K562 (cell line): Measurements from ENCODE around the gene ITGAV. TPM values are rescaled to one million over a fixed set of nuclear protein-coding genes. Genes with fewer than 3 reads are reported as not detected.

Source experiments
- ATAC-seq: fragments of 200-7000 bp; cut with Tn5 transposase; 3 replicates; pipeline ENCODE4 v1.9.1; 2020; ENCODE audit warnings: moderate library complexity
- BruUV-seq: library from RNA; stranded (reverse); fragments of 400-500 nt; replicated peaks from 2 replicates; lab custom pipeline; 2021; lab: Mats Ljungman, UMichigan
- CTCF ChIA-PET: fragments of 300-600 bp; formaldehyde crosslinking; extraction: SDS; loops from one replicate; lab custom pipeline; 2021; ENCODE audit warnings: low intra/inter-chr PET ratio; lab: Yijun Ruan, JAX
- POLR2A ChIA-PET: fragments of 300-600, 350-650 bp; sonication (Branson Sonifier 250); formaldehyde crosslinking; extraction: SDS; loops from one replicate; lab custom pipeline; 2021; ENCODE audit warnings: antibody characterized with exemption, inconsistent platforms; lab: Yijun Ruan, JAX
- DNase-seq, 4 experiments: peaks; one replicate each; pipeline versions ENCODE4 v3.0.0 to v3.0.0-alpha.2; 2011 to 2018; ENCODE audit warnings: low spot score in 3 of 4, mixed read lengths in 3 of 4; ENCODE audit errors: extremely low read depth in 1 of 4
- FAIRE-seq: peaks from 2 replicates; lab custom pipeline; 2011; peaks lifted over from hg19 to GRCh38; lab: Jason Lieb, UNC
- H2AFZ ChIP-seq: 2 replicates; pipeline ENCODE4 v1.6.0; 2011; ENCODE audit warnings: low read depth, low read length, control low read depth, inconsistent platforms
- H3K27ac ChIP-seq: fragments of 200-600 bp; 3 replicates; pipeline ENCODE4 v1.8.0; 2011; ENCODE audit warnings: low read depth, mild to moderate bottlenecking, control low read depth, inconsistent platforms, low read length, moderate library complexity, mixed read lengths; ENCODE audit errors: extremely low read depth
- H3K27me3 ChIP-seq, 2 experiments: fragments of 300-600 bp in 1 of 2; 2 replicates in 1 of 2; 3 replicates in 1 of 2; pipeline versions ENCODE4 v1.6.0 to v1.8.0; 2011; ENCODE audit warnings: inconsistent platforms in 2 of 2, low read length in 2 of 2, mild to moderate bottlenecking in 1 of 2, mixed read lengths in 1 of 2, moderate library complexity in 1 of 2; ENCODE audit not compliant: control insufficient read depth in 2 of 2, insufficient read depth in 2 of 2
- H3K36me3 ChIP-seq: fragments of 300-600 bp; 3 replicates; pipeline ENCODE4 v1.8.0; 2011; ENCODE audit warnings: mild to moderate bottlenecking, low read length, inconsistent platforms; ENCODE audit not compliant: control insufficient read depth, insufficient read depth
- H3K4me1 ChIP-seq, 2 experiments: fragments of 200-600 bp in 1 of 2; replicated peaks in 1 of 2; 2 replicates in 1 of 2; 3 replicates in 1 of 2; pipeline versions ENCODE4 v1.5.1 to v1.8.0; 2011; ENCODE audit warnings: inconsistent platforms in 2 of 2, low read length in 2 of 2, mild to moderate bottlenecking in 1 of 2, mixed read lengths in 1 of 2, moderate library complexity in 1 of 2; ENCODE audit not compliant: control insufficient read depth in 2 of 2, insufficient read depth in 2 of 2
- H3K4me2 ChIP-seq: 2 replicates; pipeline ENCODE4 v1.6.1; 2011; ENCODE audit warnings: low read length, control low read depth, inconsistent platforms, mixed read lengths; ENCODE audit not compliant: insufficient read depth
- H3K4me3 ChIP-seq: fragments of 200-600 bp; sonication (generic), shearing (Covaris generic); 2 replicates; pipeline ENCODE4 v1.5.1; 2016; ENCODE audit warnings: control low read depth, inconsistent platforms
- H3K79me2 ChIP-seq: fragments of 200-600 bp; 3 replicates; pipeline ENCODE4 v1.8.0; 2011; ENCODE audit warnings: low read length, inconsistent platforms; ENCODE audit not compliant: control insufficient read depth, insufficient read depth
- H3K9ac ChIP-seq, 2 experiments: 2 replicates each; pipeline versions ENCODE4 v1.6.0 to v1.6.1; 2011; ENCODE audit warnings: low read depth in 2 of 2, low read length in 2 of 2, control low read depth in 1 of 2, inconsistent platforms in 1 of 2, mild to moderate bottlenecking in 1 of 2, mixed read lengths in 1 of 2; ENCODE audit not compliant: insufficient read depth in 1 of 2
- H3K9me1 ChIP-seq: one replicate; pipeline ENCODE4 v1.6.0; 2011; ENCODE audit warnings: inconsistent platforms, mild to moderate bottlenecking, low read length, moderate library complexity; ENCODE audit not compliant: control insufficient read depth, insufficient read depth
- H3K9me3 ChIP-seq: replicated peaks from 2 replicates; pipeline ENCODE4 v1.5.1; 2011; ENCODE audit warnings: low read depth, low read length, inconsistent platforms; ENCODE audit not compliant: control insufficient read depth, insufficient read depth
- H4K20me1 ChIP-seq: replicated peaks from 2 replicates; pipeline ENCODE4 v1.6.1; 2011; ENCODE audit warnings: low read length, inconsistent platforms, mixed read lengths; ENCODE audit not compliant: control insufficient read depth, insufficient read depth
- ARID1B ChIP-seq: fragments of 450-650 bp; IDR thresholded peaks from 2 replicates; pipeline ENCODE4 v1.6.1; 2016; ENCODE audit warnings: antibody characterized with exemption, mild to moderate bottlenecking, inconsistent platforms
- ARID3B ChIP-seq: fragments of 250-450 bp; sonication (Bioruptor Pico); IDR thresholded peaks from 2 replicates; pipeline ENCODE4 v1.4.0; 2020; ENCODE audit warnings: borderline replicate concordance
- CSDE1 ChIP-seq, 2 experiments: fragments of 450-650 bp; IDR thresholded peaks; 2 replicates each; pipeline ENCODE4 v1.6.1; 2016; ENCODE audit warnings: mild to moderate bottlenecking in 1 of 2
- ELK1 ChIP-seq: sonication (generic); formaldehyde crosslinking; IDR thresholded peaks from 2 replicates; pipeline ENCODE4 v1.8.1; 2022; ENCODE audit warnings: missing genetic modification reagents
- EP300 ChIP-seq: IDR thresholded peaks from 2 replicates; pipeline ENCODE4 v1.6.1; 2012; ENCODE audit warnings: low read length, improper control_type of control experiment
- ILK ChIP-seq: fragments of 450-650 bp; IDR thresholded peaks from 2 replicates; pipeline ENCODE4 v1.6.1; 2016; ENCODE audit warnings: missing genetic modification characterization, low read depth, mild to moderate bottlenecking, missing compliant biosample characterization, moderate library complexity, borderline replicate concordance
- SNAPC5 ChIP-seq: fragments of 250-450 bp; sonication (Bioruptor Pico); IDR thresholded peaks from 2 replicates; pipeline ENCODE4 v1.8.0; 2021; ENCODE audit warnings: moderate library complexity, mild to moderate bottlenecking, inconsistent platforms
- ZBED1 ChIP-seq: IDR thresholded peaks from 2 replicates; pipeline ENCODE4 v1.6.1; 2014
- WGBS: fragments of 100-300 bp; shearing (Covaris generic); methylation state at CpG from one replicate; pipeline ENCODE4 v1.1.6; 2016; ENCODE audit warnings: low coverage, mixed read lengths; ENCODE audit not compliant: insufficient coverage; ENCODE audit errors: missing lambda C conversion rate; 5-methylcytosine and 5-hydroxymethylcytosine counted together
- in situ Hi-C: fragments of 300-500 bp; cut with MboI; formaldehyde crosslinking; loops from 4 replicates; pipeline ENCODE4 v1.15.0; 2018; ENCODE audit warnings: inconsistent platforms, mixed read lengths
- intact Hi-C: fragments of 100-400 bp; cut with micrococcal nuclease; formaldehyde crosslinking; loops from 2 replicates; pipeline ENCODE4 v1.14.2; 2022
- polyA plus RNA-seq, 8 experiments: library from polyadenylated mRNA; depleted of rRNA in 4 of 8; stranded (reverse) in 5 of 8; unstranded in 3 of 8; fragments of >200 nt; fragmentation: Nextera tagmentation in 2 of 8; fragmentation: Illumina TruSeq in 1 of 8; extraction: Ambion mirVana in 2 of 8; extraction: Trizol in 1 of 8; gene quantifications; 2 replicates each; pipeline versions ENCODE4 v1.2.1 to v1.2.3, GENCODE V29; 2011 to 2014; ENCODE audit warnings: inconsistent platforms in 1 of 8, missing spikeins in 1 of 8
- total RNA-seq, 7 experiments: library from RNA; depleted of rRNA in 6 of 7; stranded (reverse); fragments of >200 nt in 6 of 7; fragmentation: Illumina TruSeq in 2 of 7; extraction: Trizol in 2 of 7; gene quantifications; 2 replicates each; pipeline versions ENCODE4 v1.2.1 to v1.2.3, GENCODE V29; 2011 to 2021; ENCODE audit warnings: low replicate concordance in 1 of 7

The ITGAV gene
- total and polyA plus RNA-seq, 9 of the 15 experiments (the other 6 are each of a cell fraction or from before 2014, with no cell fraction given): 3.7 to 17.7 (median 10.7) TPM

GRCh38 chr2:186594001-186594722 is 4.3 kb downstream of the ITGAV start:
- ChIA-PET POLR2A (interaction anchor here (0.8 to 0.9 kb wide), 2 partner anchors 11 to 19 kb away, joined by 4 to 5 read pairs; no protein-coding TSS in a partner anchor), CTCF (no interaction called here)
- H2AFZ ChIP-seq: no peak overlapping the region
- peak; percentile 49 for FAIRE-seq
- no peak for DNase-seq
- 0 out of 2 replicates have a peak, but pooled peaks cover 3% of the 10 kb centered on the region for H4K20me1 ChIP-seq
- H3K79me2 ChIP-seq: peaks cover 52% of the 10 kb centered on the region
- H3K27ac ChIP-seq: no peak overlapping the region
- H3K4me3 ChIP-seq: no peak overlapping the region
- 39% methylated on average over 4 of the region's 4 CpGs for WGBS
- BruUV-seq: no TSS peak
- H3K27me3 ChIP-seq: no peaks in the 10 kb centered on the region
- intact Hi-C loops: loop anchor here (5.0 to 10.0 kb wide), 2 partner anchors 87 to 951 kb away; no protein-coding TSS in a partner anchor
- no peaks in the 10 kb centered on the region; the same call in 2 of the 3 replicates for H3K36me3 ChIP-seq
- no peak for ATAC-seq
- no peaks in the 10 kb centered on the region for H3K9me3 ChIP-seq
- TF ChIP-seq ILK (tag): no peak
- no peak for TF ChIP-seq ELK1 (CRISPR knock-in tag)
- TF ChIP-seq ARID3B (CRISPR knock-in tag): no peak
- no peak for TF ChIP-seq SNAPC5 (CRISPR knock-in tag)
- no peak for TF ChIP-seq ZBED1
- no peak for TF ChIP-seq ARID1B
- no peak for TF ChIP-seq CSDE1 (IDR thresholded peaks at IDR 0.05)
- TF ChIP-seq EP300: no peak
- H3K4me1 ChIP-seq: peaks cover 13 to 18% of the 10 kb centered on the region in 2 experiments; a peak in 4 of 5 replicates
- H3K4me2 ChIP-seq: no peak overlapping the region
- H3K9ac ChIP-seq: no peak overlapping the region
- no peaks in the 10 kb centered on the region for H3K9me1 ChIP-seq
- in situ Hi-C loops: no loop called here
